ENCODE measurements around the gene BAAT. TPM values are rescaled to one million over a fixed set of nuclear protein-coding genes. Genes with fewer than 3 reads are reported as not detected.

BAAT gene
- total and polyA plus RNA-seq, 11 donors, result 0.03 to 0.32 (median 0.17) TPM; not detected in 6

GRCh38 chr9:101383361-101383760 lies 1.4 kb downstream of the BAAT start:
- no peaks in the 10 kb centered on the region for H3K4me1 ChIP-seq
- H3K4me3 ChIP-seq, result no peak overlapping the region
- no peak overlapping the region for H3K27ac ChIP-seq
- H3K9me3 ChIP-seq, result peaks cover 0 to 21% (median 10%) of the 10 kb centered on the region in 12 donors
- H3K27me3 ChIP-seq, result no peaks in the 10 kb centered on the region
- H3K36me3 ChIP-seq, result peaks cover 0 to 10% (median 0%) of the 10 kb centered on the region in 9 donors
- no peak for TF ChIP-seq POLR2A (IDR thresholded peaks at IDR 0.05)
- no peak for TF ChIP-seq CTCF (IDR thresholded peaks at IDR 0.05)
- DNase-seq, result no peak
- ATAC-seq, result no peak
- 85 to 93% (median 90%) methylated on average over 2 of the region's 2 CpGs for WGBS, 4 donors
- intact Hi-C loops (cut with DNase I), result no loop called here

DNA sequence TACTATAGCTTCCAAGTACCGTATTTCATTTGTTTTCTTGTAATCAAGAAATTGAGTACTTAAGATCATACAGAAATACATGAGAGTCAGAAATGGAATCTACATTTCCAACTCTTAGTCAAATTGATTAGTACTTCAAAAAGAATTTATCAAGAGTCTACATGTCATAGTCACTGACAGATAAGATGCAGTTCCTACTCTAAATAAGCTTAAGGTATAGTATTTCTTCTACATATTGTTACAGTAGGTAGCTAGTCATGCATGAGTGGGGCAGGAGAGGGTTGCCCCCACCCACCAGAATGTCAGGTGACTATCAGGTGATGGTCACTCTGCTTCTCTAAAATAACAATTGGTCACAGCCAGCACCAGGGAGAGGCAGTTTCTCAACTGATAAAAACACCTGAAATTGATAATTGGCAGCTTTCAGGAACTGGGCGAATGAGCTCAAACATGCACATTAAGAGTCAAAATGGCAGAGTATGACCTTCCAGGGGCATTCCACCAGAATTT lies 2.9 kb downstream of the BAAT start:
- no peak for TF ChIP-seq POLR2A (IDR thresholded peaks at IDR 0.05)
- TF ChIP-seq CTCF (IDR thresholded peaks at IDR 0.05), result no peak
- intact Hi-C loops (cut with DNase I), result no loop called here
- Histone ChIP-seq H3K9me3 (peaks cover 0 to 21% (median 10%) of the 10 kb centered on the region in 12 donors), H3K36me3 (no peaks in the 10 kb centered on the region), H3K4me1 (no peaks in the 10 kb centered on the region), H3K4me3 (no peak overlapping the region), H3K27me3 (no peaks in the 10 kb centered on the region), H3K27ac (no peak overlapping the region)
- WGBS, 4 donors, result 82 to 93% (median 91%) methylated on average over 2 of the region's 2 CpGs
- DNase-seq (no peak), ATAC-seq (no peak)

- intact Hi-C loops (cut with DNase I), result no loop called here
- H3K27ac ChIP-seq, result no peak overlapping the region
- no peak for DNase-seq
- no peaks in the 10 kb centered on the region for H3K4me1 ChIP-seq
- no peaks in the 10 kb centered on the region for H3K27me3 ChIP-seq
- no peak overlapping the region for H3K4me3 ChIP-seq
- WGBS, 4 donors, result 90 to 95% (median 94%) methylated on average over 3 of the region's 3 CpGs
- TF ChIP-seq POLR2A (IDR thresholded peaks at IDR 0.05), result no peak
- TF ChIP-seq CTCF (IDR thresholded peaks at IDR 0.05), result no peak
- ATAC-seq, result no peak
- peaks cover 0 to 21% (median 10%) of the 10 kb centered on the region in 12 donors for H3K9me3 ChIP-seq
- H3K36me3 ChIP-seq, result no peaks in the 10 kb centered on the region
Observed at GRCh38 chr9:101381118-101381517, 3.7 kb downstream of the BAAT start.

DNA sequence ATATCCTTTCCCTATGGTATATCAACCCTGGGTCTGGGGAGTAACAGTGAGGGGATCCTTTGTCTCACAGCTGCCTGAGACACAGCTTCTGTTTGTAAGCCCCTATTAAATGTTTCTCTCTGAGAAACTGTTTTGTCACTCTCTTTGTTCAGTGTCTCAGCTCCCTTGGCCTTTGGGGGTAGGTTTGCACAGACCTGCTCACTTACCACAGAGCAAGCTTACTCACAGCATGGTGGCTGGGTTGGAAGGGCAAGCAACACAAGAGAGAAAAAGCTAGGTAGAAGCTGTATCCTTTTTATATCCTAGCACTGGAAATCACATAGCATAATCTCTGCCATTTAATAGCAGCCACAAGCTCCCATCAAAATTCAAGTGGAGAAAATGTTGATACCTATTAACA lies 4.5 kb downstream of the BAAT start:
- DNase-seq (no peak), ATAC-seq (no peak)
- Histone ChIP-seq H3K9me3 (peaks cover 0 to 17% (median 6%) of the 10 kb centered on the region in 12 donors), H3K27ac (no peak overlapping the region), H3K4me3 (no peak overlapping the region), H3K4me1 (no peaks in the 10 kb centered on the region), H3K27me3 (no peaks in the 10 kb centered on the region), H3K36me3 (no peaks in the 10 kb centered on the region)
- TF ChIP-seq POLR2A (IDR thresholded peaks at IDR 0.05) (no peak), CTCF (IDR thresholded peaks at IDR 0.05) (no peak)
- intact Hi-C loops (cut with DNase I), result no loop called here
